Uterus (tissue), 4 donors: ENCODE measurements around the gene JARID2. TPM values are rescaled to one million over a fixed set of nuclear protein-coding genes. Genes with fewer than 3 reads are reported as not detected.

Experiments
- DNase-seq, 2 donors: peaks; one replicate each; pipeline ENCODE4 v3.0.0-alpha.2; 2019 to 2020
- H3K27ac ChIP-seq, 2 donors: fragments of 200-600 bp; sonication (generic); 1 replicate in 1 of 2; 2 replicates in 1 of 2; pipeline ENCODE4 v1.5.1; 2016 to 2018
- H3K27me3 ChIP-seq, 2 donors: fragments of 200-600 bp; sonication (generic); one replicate each; pipeline ENCODE4 v1.5.1; 2018 to 2019; ENCODE audit warnings: control low read depth in 1 of 2
- H3K36me3 ChIP-seq, 2 donors: fragments of 200-600 bp; sonication (generic); one replicate each; pipeline ENCODE4 v1.5.1; 2019; ENCODE audit warnings: control low read depth in 1 of 2
- H3K4me1 ChIP-seq, 2 donors: fragments of 200-600 bp; sonication (generic); one replicate each; pipeline ENCODE4 v1.5.1; 2018 to 2019; ENCODE audit warnings: control low read depth in 1 of 2
- H3K4me3 ChIP-seq, 2 donors: fragments of 200-600 bp; sonication (generic); 1 replicate in 1 of 2; 2 replicates in 1 of 2; pipeline ENCODE4 v1.5.1; 2018 to 2019; ENCODE audit warnings: mild to moderate bottlenecking in 1 of 2
- H3K9me3 ChIP-seq, 2 donors: fragments of 200-600 bp; sonication (generic); one replicate each; pipeline ENCODE4 v1.5.1; 2019; ENCODE audit warnings: control low read depth in 1 of 2
- CTCF ChIP-seq, 4 experiments: fragments of 200-600 bp in 2 of 4; fragments of 450-650 bp in 2 of 4; sonication (generic) in 2 of 4; IDR thresholded peaks; one replicate each; pipeline ENCODE4 v1.5.1; 2016 to 2019; ENCODE audit warnings: antibody characterized with exemption in 4 of 4, mild to moderate bottlenecking in 2 of 4, moderate library complexity in 1 of 4
- POLR2A ChIP-seq, 2 donors: fragments of 450-650 bp; IDR thresholded peaks; one replicate each; pipeline ENCODE4 v1.6.1; 2016; ENCODE audit warnings: antibody characterized with exemption in 2 of 2, mild to moderate bottlenecking in 1 of 2, moderate library complexity in 1 of 2
- intact Hi-C: fragments of 100-400 bp; cut with DNase I; formaldehyde crosslinking; loops from one replicate; pipeline ENCODE4 v1.15.1; 2023; ENCODE audit warnings: low total_unique reads
- total RNA-seq, 4 donors: library from RNA; depleted of rRNA in 3 of 4; stranded (reverse); fragments of >200 nt in 3 of 4; gene quantifications; one replicate each; pipeline versions ENCODE4 v1.1.0 to v1.2.4, GENCODE V29; 2014 to 2023
- donor health status: DM: yes; HTN: yes; CAD: no.

The JARID2 gene
- total RNA-seq, 4 donors from 2014 or later: 2.6 to 15.8 (median 8.0) TPM

- TF ChIP-seq CTCF (IDR thresholded peaks at IDR 0.05): no peak
- Histone ChIP-seq H3K27ac (no peak overlapping the region), H3K36me3 (no peaks in the 10 kb centered on the region), H3K9me3 (peaks cover 0 to 8% of the 10 kb centered on the region in 2 donors), H3K27me3 (no peaks in the 10 kb centered on the region), H3K4me1 (no peaks in the 10 kb centered on the region), H3K4me3 (no peak overlapping the region)
- intact Hi-C loops: no loop called here
- DNase-seq: no peak
Observed at GRCh38 chr6:15419493-15419892, 173.6 kb downstream of the JARID2 start.

DNA sequence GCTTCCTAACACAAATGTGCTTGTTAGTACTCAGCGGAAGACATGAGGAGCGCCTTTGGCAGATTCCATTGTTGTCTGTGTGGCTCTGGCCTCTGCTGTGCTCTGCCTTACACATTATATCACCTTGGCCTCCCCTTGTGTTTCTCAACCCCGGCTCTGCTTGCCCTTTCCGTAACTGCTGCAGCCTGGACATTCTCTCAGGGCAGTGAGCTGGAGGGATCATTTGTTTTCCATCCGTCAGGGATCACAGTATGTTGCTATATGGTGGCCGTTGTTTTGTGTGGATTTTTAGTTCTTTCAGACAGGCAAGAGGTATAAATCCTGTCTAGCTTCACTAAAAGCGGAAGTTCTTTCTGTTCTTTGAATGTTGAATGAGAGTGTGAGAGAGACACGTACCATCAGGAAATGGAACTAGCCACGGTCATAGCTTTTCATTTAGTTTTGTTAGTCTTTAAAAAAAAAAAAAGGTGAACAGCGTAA lies 175.1 kb downstream of the JARID2 start:
- TF ChIP-seq POLR2A (IDR thresholded peaks at IDR 0.05): no peak
- TF ChIP-seq CTCF (IDR thresholded peaks at IDR 0.05): no peak

GRCh38 chr6:15421945-15422733 lies 176.3 kb downstream of the JARID2 start:
- no peaks in the 10 kb centered on the region for H3K27me3 ChIP-seq
- no peaks in the 10 kb centered on the region for H3K36me3 ChIP-seq
- no peak for TF ChIP-seq POLR2A (IDR thresholded peaks at IDR 0.05)
- no peak for TF ChIP-seq CTCF (IDR thresholded peaks at IDR 0.05)
- intact Hi-C loops: no loop called here
- H3K9me3 ChIP-seq: peaks cover 0 to 8% of the 10 kb centered on the region in 2 donors
- no peak overlapping the region for H3K27ac ChIP-seq
- H3K4me3 ChIP-seq: no peak overlapping the region
- H3K4me1 ChIP-seq: no peaks in the 10 kb centered on the region
- no peak for DNase-seq

More for the DNA sequence above, 175.1 kb downstream of the JARID2 start:
- Histone ChIP-seq H3K4me3 (no peak overlapping the region), H3K27me3 (no peaks in the 10 kb centered on the region), H3K4me1 (no peaks in the 10 kb centered on the region), H3K36me3 (no peaks in the 10 kb centered on the region), H3K27ac (no peak overlapping the region), H3K9me3 (peaks cover 0 to 8% of the 10 kb centered on the region in 2 donors)
- DNase-seq: no peak
- intact Hi-C loops: no loop called here

DNA sequence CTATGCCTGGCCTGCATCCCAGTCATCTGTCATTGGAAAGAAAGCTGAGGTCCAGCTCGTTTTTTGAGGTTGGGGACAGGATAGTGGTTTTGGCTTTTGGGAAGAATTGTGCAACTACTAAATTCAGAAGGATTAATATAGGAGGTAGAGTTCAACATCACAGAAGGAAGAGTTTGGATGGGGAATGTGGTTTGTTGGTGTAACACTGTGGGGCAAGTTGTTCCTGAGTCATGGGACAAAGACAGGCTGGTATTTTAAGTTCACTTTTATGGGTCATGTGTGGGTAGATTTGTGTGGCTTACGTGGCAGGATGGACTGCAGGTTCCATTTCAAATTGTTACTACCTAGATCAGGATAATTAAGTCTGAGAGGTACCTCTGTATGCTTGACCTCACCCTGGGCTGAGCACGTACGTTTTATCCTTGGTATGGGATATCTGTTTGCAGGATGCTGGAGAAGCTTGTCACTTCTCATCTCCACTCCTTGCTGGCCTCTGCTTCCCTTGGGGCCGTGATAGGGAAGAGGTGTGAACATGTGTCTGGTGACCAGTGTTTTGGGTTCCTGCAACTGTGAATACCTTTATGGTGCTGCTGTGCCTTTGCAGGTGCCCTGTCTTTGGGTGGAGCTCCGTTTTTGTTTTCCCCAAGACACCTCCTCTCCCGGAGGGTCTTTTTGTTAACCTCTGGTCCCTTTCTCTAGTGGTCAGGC lies 177.6 kb downstream of the JARID2 start:
- no peak for DNase-seq
- Histone ChIP-seq H3K27me3 (no peaks in the 10 kb centered on the region), H3K27ac (no peak overlapping the region), H3K4me3 (no peak overlapping the region), H3K4me1 (no peaks in the 10 kb centered on the region), H3K9me3 (peaks cover 0 to 8% of the 10 kb centered on the region in 2 donors), H3K36me3 (no peaks in the 10 kb centered on the region)
- intact Hi-C loops: no loop called here
- TF ChIP-seq CTCF (IDR thresholded peaks at IDR 0.05): no peak
- no peak for TF ChIP-seq POLR2A (IDR thresholded peaks at IDR 0.05)

DNA sequence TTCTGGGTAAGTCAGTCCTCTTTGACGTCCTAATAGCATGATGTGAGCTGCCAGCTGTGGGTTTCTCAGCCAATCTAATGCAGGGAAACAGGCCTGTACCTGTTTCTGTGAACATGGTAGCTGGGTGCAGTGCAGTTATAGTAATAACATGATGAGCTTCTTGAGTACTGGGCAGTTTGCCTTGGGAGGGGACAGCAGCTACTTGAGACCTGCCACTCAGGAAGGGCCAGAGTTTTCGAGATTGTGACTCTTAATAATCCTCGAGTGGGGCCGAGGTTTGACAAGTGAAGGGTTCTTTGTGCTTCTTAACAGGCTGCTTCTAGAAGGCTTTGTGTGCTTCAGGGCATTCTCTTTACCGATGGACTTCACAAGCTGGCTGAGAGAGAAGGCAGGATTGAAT lies 180.1 kb downstream of the JARID2 start:
- Histone ChIP-seq H3K9me3 (no peaks in the 10 kb centered on the region), H3K4me3 (no peak overlapping the region), H3K36me3 (no peaks in the 10 kb centered on the region), H3K4me1 (no peaks in the 10 kb centered on the region), H3K27me3 (no peaks in the 10 kb centered on the region), H3K27ac (no peak overlapping the region)
- intact Hi-C loops: no loop called here
- no peak for DNase-seq
- no peak for TF ChIP-seq POLR2A (IDR thresholded peaks at IDR 0.05)
- TF ChIP-seq CTCF (IDR thresholded peaks at IDR 0.05): no peak
